Pancreas (tissue), 10 donors: Measurements from ENCODE around the gene DNM1. TPM values are rescaled to one million over a fixed set of nuclear protein-coding genes. Genes with fewer than 3 reads are reported as not detected.

ENCODE experiments used
- ATAC-seq, 4 donors: fragments of 200-7000 bp; cut with Tn5 transposase; one replicate each; pipeline versions ENCODE4 v1.8.0 to v1.9.1; 2020; ENCODE audit warnings: mild to moderate bottlenecking in 4 of 4, moderate library complexity in 4 of 4
- DNase-seq, 6 donors: peaks; one replicate each; pipeline ENCODE4 v3.0.0-alpha.2; 2020
- FAIRE-seq: peaks from 2 replicates; lab custom pipeline; 2012; peaks lifted over from hg19 to GRCh38; lab: Jason Lieb, UNC
- H3K27ac ChIP-seq, 4 donors: fragments of 200-600 bp; sonication (generic); 1 replicate in 3 of 4; 2 replicates in 1 of 4; pipeline versions ENCODE4 v1.5.0 to v1.8.0; 2020
- H3K27me3 ChIP-seq, 4 donors: fragments of 200-600 bp; one replicate each; pipeline ENCODE4 v1.8.0; 2021
- H3K36me3 ChIP-seq, 3 donors: fragments of 200-600 bp; sonication (generic) in 1 of 3; one replicate each; pipeline versions ENCODE4 v1.5.0 to v1.8.0; 2020 to 2021
- H3K4me1 ChIP-seq, 3 donors: fragments of 200-600 bp; one replicate each; pipeline ENCODE4 v1.8.0; 2021
- H3K4me3 ChIP-seq, 4 donors: fragments of 200-600 bp; sonication (generic) in 2 of 4; one replicate each; pipeline versions ENCODE4 v1.5.0 to v1.8.0; 2020 to 2021
- H3K9me3 ChIP-seq, 4 donors: fragments of 200-600 bp; one replicate each; pipeline ENCODE4 v1.8.0; 2021
- CTCF ChIP-seq, 4 donors: fragments of 200-600 bp; sonication (generic) in 3 of 4; IDR thresholded peaks; one replicate each; pipeline versions ENCODE4 v1.5.0 to v1.8.0; 2021; ENCODE audit warnings: antibody characterized with exemption in 4 of 4
- WGBS, 2 donors: extraction: QIAGEN DNeasy Blood & Tissue Kit; methylation state at CpG; one replicate each; pipeline ENCODE4 v1.1.7; 2013; 5-methylcytosine and 5-hydroxymethylcytosine counted together
- intact Hi-C, 3 donors: fragments of 100-400 bp; cut with DNase I; formaldehyde crosslinking; loops; one replicate each; pipeline versions ENCODE4 v1.11.1 to v1.14.2; 2022
- polyA plus RNA-seq, 2 donors: library from polyadenylated mRNA; stranded (reverse); fragments of 200-250 nt; gene quantifications; one replicate each; pipeline ENCODE4 v1.2.3, GENCODE V29; 2013
- total RNA-seq, 6 donors: library from RNA; stranded (reverse); fragmentation: NEBNext Ultra II Directional in 4 of 6; extraction: Animal tissue kit (Norgen Biotek cat#: 25700) in 4 of 6; gene quantifications; one replicate each; pipeline versions ENCODE4 v1.2.1 to v1.2.4, GENCODE V29; 2021 to 2023
- donor health status: healthy with polysubstance abuse.
- donor health status: DM: no; HTN: no; CAD: no; lungs with moderate emphysema.
- donor health status: DM: no; HTN: no; CAD: no.
- donor health status: control.
- donor health status: control.
- donor health status: Bipolar disorder and iron deficiency.
- donor health status: DM: yes; HTN: yes; CAD: no.
- donor health status: DM: no; HTN: no; CAD: no.
- donor health status: DM: no; HTN: no; CAD: no.
- donor health status: DM: yes; HTN: yes; CAD: no.

DNM1 gene
- total and polyA plus RNA-seq, 8 donors = 5.8 to 23.1 (median 12.3) TPM

- intact Hi-C loops = no loop called here
- peaks cover 0 to 3% (median 0%) of the 10 kb centered on the region in 3 donors for H3K4me1 ChIP-seq
- peaks cover 0 to 9% (median 1%) of the 10 kb centered on the region in 3 donors for H3K36me3 ChIP-seq
- FAIRE-seq (no peak), DNase-seq (peak in 2 of 6 donors; percentile 20 to 66), ATAC-seq (no peak)
- H3K27me3 ChIP-seq = no peaks in the 10 kb centered on the region
- no peak overlapping the region for H3K4me3 ChIP-seq
- no peak for TF ChIP-seq CTCF (IDR thresholded peaks at IDR 0.05)
- H3K27ac ChIP-seq = no peak overlapping the region
- no peaks in the 10 kb centered on the region for H3K9me3 ChIP-seq
- 86 to 93% methylated on average over 25 of the region's 25 CpGs for WGBS, 2 donors
Observed at GRCh38 chr9:128252317-128253139, 49.3 kb downstream of the DNM1 start.

GRCh38 chr9:128253140-128253990 lies 50.2 kb downstream of the DNM1 start:
- Histone ChIP-seq H3K9me3 (no peaks in the 10 kb centered on the region), H3K4me3 (no peak overlapping the region), H3K36me3 (peaks cover 0 to 13% (median 9%) of the 10 kb centered on the region in 3 donors), H3K4me1 (peaks cover 0 to 3% (median 0%) of the 10 kb centered on the region in 3 donors), H3K27me3 (no peaks in the 10 kb centered on the region), H3K27ac (no peak overlapping the region)
- FAIRE-seq (no peak), ATAC-seq (no peak), DNase-seq (peak in 2 of 6 donors; percentile 18 to 63)
- 83 to 87% methylated on average over 29 to 31 of the region's 31 CpGs for WGBS, 2 donors
- intact Hi-C loops = no loop called here
- TF ChIP-seq CTCF (IDR thresholded peaks at IDR 0.05) = no peak

- H3K27me3 ChIP-seq = no peaks in the 10 kb centered on the region
- no peak overlapping the region for H3K4me3 ChIP-seq
- no peaks in the 10 kb centered on the region for H3K9me3 ChIP-seq
- no peak overlapping the region for H3K27ac ChIP-seq
- H3K4me1 ChIP-seq = peaks cover 0 to 3% (median 0%) of the 10 kb centered on the region in 3 donors
- 80 to 81% methylated on average over 6 to 7 of the region's 7 CpGs for WGBS, 2 donors
- intact Hi-C loops = no loop called here
- TF ChIP-seq CTCF (IDR thresholded peaks at IDR 0.05) = no peak
- FAIRE-seq = no peak
- peaks cover 0 to 19% (median 15%) of the 10 kb centered on the region in 3 donors for H3K36me3 ChIP-seq
- ATAC-seq = no peak
- DNase-seq = peak in 1 of 6 donors; percentile 64
Observed at GRCh38 chr9:128253991-128254346, 50.8 kb downstream of the DNM1 start.

- Histone ChIP-seq H3K4me1 (peaks cover 0 to 3% (median 0%) of the 10 kb centered on the region in 3 donors), H3K27me3 (no peaks in the 10 kb centered on the region), H3K36me3 (peaks cover 0 to 23% (median 19%) of the 10 kb centered on the region in 3 donors), H3K4me3 (no peak overlapping the region), H3K27ac (no peak overlapping the region), H3K9me3 (no peaks in the 10 kb centered on the region)
- TF ChIP-seq CTCF (IDR thresholded peaks at IDR 0.05) = no peak
- no peak for FAIRE-seq
- intact Hi-C loops = no loop called here
- WGBS, 2 donors = 82 to 92% methylated on average over 20 of the region's 20 CpGs
- ATAC-seq = no peak
- peak in 1 of 6 donors; percentile 34 for DNase-seq
Observed at GRCh38 chr9:128254362-128254761, 51.2 kb downstream of the DNM1 start.
